Measurements from ENCODE around the gene CYSTM1.

DNA sequence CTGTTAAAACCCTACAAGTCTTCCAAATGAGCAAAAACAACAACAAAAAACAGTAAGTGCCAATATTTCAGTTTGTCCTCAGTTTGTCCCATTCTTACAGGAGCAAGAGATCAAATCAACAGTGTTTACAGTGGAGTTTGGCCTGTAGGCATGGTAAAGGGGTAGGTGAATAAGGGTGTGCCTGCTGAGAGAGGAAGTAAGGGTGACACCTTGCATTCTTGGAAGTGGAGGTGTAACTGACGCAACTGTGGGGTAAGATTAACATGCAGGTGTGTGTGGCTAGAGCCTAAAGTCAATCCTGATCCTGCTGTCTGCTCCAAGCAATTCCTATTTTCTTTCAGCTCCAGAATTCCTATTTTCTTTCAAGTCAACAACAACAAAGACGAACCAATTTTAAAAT is 84.5 kb downstream of the CYSTM1 start:
- TF ChIP-seq, protein P1, sequence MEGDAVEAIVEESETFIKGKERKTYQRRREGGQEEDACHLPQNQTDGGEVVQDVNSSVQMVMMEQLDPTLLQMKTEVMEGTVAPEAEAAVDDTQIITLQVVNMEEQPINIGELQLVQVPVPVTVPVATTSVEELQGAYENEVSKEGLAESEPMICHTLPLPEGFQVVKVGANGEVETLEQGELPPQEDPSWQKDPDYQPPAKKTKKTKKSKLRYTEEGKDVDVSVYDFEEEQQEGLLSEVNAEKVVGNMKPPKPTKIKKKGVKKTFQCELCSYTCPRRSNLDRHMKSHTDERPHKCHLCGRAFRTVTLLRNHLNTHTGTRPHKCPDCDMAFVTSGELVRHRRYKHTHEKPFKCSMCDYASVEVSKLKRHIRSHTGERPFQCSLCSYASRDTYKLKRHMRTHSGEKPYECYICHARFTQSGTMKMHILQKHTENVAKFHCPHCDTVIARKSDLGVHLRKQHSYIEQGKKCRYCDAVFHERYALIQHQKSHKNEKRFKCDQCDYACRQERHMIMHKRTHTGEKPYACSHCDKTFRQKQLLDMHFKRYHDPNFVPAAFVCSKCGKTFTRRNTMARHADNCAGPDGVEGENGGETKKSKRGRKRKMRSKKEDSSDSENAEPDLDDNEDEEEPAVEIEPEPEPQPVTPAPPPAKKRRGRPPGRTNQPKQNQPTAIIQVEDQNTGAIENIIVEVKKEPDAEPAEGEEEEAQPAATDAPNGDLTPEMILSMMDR (IDR thresholded peaks at IDR 0.05; ENCODE audit: low read depth, low read length, missing input control): no peak
- no peak for TF ChIP-seq EGR1 (IDR thresholded peaks at IDR 0.05; ENCODE audit: low read depth in 2 of 2)
- TF ChIP-seq, protein P2, sequence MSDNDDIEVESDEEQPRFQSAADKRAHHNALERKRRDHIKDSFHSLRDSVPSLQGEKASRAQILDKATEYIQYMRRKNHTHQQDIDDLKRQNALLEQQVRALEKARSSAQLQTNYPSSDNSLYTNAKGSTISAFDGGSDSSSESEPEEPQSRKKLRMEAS (IDR thresholded peaks at IDR 0.05): no peak
- TF ChIP-seq TAF1 (conservative IDR thresholded peaks at IDR 0.05): no peak
- TF ChIP-seq FOXA1 (IDR thresholded peaks at IDR 0.05): no peak
- TF ChIP-seq NR2F2 (IDR thresholded peaks at IDR 0.05): no peak
